Measurements from ENCODE around the gene C3orf22. TPM values are rescaled to one million over a fixed set of nuclear protein-coding genes. Genes with fewer than 3 reads are reported as not detected.

Gene C3orf22
- total and polyA plus RNA-seq, 9 of the 15 experiments (the other 6 are each of a cell fraction or from before 2014, with no cell fraction given), result not detected

- TF ChIP-seq UBTF (IDR thresholded peaks at IDR 0.05; ENCODE audit: borderline replicate concordance in 1 of 2, low read depth in 2 of 2, low read length in 2 of 2) (0 out of 4 replicates have a peak, but pooled peaks of 1 of the 2 experiments have one; percentile 71), FOXK2 (conservative IDR thresholded peaks at IDR 0.05 in 1 of 2, IDR thresholded peaks at IDR 0.05 in 1 of 2; ENCODE audit: low read depth in 2 of 2) (no peak), TCF15 (CRISPR knock-in tag; IDR thresholded peaks at IDR 0.05) (no peak), E2F5 (CRISPR knock-in tag; IDR thresholded peaks at IDR 0.05) (no peak), MIER1 (IDR thresholded peaks at IDR 0.05; ENCODE audit: low read depth) (no peak), SRSF3 (IDR thresholded peaks at IDR 0.05; ENCODE audit: insufficient read depth, low read length) (no peak), AFF4 (CRISPR knock-in tag; IDR thresholded peaks at IDR 0.05) (no peak)
Observed at GRCh38 chr3:126523745-126524428, 34.8 kb downstream of the C3orf22 start, which contains the start of gene CHST13 (continued).

Measured in K562 (cell line).